Measurements from ENCODE around the gene TMCC3.
"Not testable (repeated sequence)": the region's sequence is repeated elsewhere in the genome, so short reads cannot be mapped to it uniquely, and the experiment has no call there.

Gene TMCC3

DNA sequence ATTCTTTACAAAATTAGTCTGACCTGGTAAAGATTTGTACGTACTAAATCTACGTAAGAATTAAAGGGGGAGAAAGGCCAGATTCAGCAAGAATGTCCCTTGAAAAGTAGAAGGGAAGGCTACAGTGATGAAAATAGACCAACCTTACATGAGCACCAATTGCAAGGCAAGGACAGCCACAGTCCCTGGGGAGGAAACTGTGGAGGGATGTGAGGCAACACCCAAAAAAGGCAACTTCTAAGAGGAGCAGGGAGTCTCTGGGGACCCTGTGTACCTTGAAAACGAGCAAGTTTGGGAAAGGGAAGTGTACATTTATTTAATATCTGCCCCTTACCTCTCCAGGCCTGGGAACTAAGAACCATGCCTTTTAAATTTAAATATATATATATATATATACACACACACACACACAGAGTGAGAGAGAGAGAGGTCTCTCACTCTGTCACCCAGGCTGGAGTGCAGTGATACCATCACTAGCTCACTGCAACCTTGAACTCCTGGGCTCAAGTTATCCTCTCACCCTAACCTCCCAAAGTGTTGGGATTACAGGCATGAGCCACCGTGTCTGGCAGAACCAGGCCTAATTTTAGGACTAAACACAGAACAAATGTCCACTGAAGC is 56.4 kb downstream of the TMCC3 start:
- Histone ChIP-seq H4K20me1 (ENCODE audit: insufficient read depth, low read length) (no peaks in the 10 kb centered on the region), H3K27ac (ENCODE audit: low read depth, low read length, poor library complexity, severe bottlenecking) (no peak overlapping the region), H3K4me3 (ENCODE audit: low read depth, low read length, poor library complexity, severe bottlenecking) (no peak overlapping the region), H3K36me3 (ENCODE audit: insufficient read depth, low read length) (no peaks in the 10 kb centered on the region), H3K9ac (ENCODE audit: low read length) (no peak overlapping the region), H3K27me3 (ENCODE audit: insufficient read depth, low read length) (no peaks in the 10 kb centered on the region), H3K9me2 (ENCODE audit: low read depth, low read length) (no peaks in the 10 kb centered on the region), H3F3A (ENCODE audit: insufficient read depth, low read length) (no peaks in the 10 kb centered on the region), H3K4me2 (ENCODE audit: low read length) (no peak overlapping the region), H3K79me2 (ENCODE audit: insufficient read depth, low read length) (no peaks in the 10 kb centered on the region), H2AFZ (ENCODE audit: low read length) (no peak overlapping the region), H3K9me3 (ENCODE audit: low read length) (no peaks in the 10 kb centered on the region), H3K4me1 (ENCODE audit: insufficient read depth, low read length, severe bottlenecking) (no peaks in the 10 kb centered on the region)
- TF ChIP-seq EZH2 (IDR thresholded peaks at IDR 0.05; ENCODE audit: borderline replicate concordance, low read length) (no peak), CTCF (IDR thresholded peaks at IDR 0.05; ENCODE audit: low read length) (no peak)

DNA sequence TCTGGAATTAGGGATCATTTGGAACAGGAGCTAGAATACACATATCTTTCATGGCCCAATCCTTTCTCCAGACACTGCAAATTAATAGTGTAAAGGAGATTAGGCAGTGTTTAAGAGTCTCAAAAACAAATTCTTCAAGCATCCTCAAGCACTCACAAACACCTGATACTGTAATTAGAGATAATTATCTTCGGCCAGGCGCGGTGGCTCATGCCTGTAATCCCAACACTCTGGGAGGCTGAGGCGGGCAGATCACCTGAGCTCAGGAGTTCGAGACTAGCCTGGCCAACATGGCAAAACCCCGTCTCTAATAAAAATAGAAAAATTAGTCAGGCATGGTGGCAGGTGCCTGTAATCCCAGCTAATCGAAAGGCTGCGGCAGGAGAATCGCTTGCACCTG is 57.6 kb downstream of the TMCC3 start:
- not testable (repeated sequence) for H3F3A ChIP-seq (ENCODE audit: insufficient read depth, low read length); H3K79me2 ChIP-seq (ENCODE audit: insufficient read depth, low read length); H3K36me3 ChIP-seq (ENCODE audit: insufficient read depth, low read length); H3K4me2 ChIP-seq (ENCODE audit: low read length); H3K9me2 ChIP-seq (ENCODE audit: low read depth, low read length); H2AFZ ChIP-seq (ENCODE audit: low read length); H3K27me3 ChIP-seq (ENCODE audit: insufficient read depth, low read length); H3K9me3 ChIP-seq (ENCODE audit: low read length); H4K20me1 ChIP-seq (ENCODE audit: insufficient read depth, low read length); H3K4me1 ChIP-seq (ENCODE audit: insufficient read depth, low read length, severe bottlenecking); H3K9ac ChIP-seq (ENCODE audit: low read length); H3K27ac ChIP-seq (ENCODE audit: low read depth, low read length, poor library complexity, severe bottlenecking); H3K4me3 ChIP-seq (ENCODE audit: low read depth, low read length, poor library complexity, severe bottlenecking)

GRCh38 chr12:94592080-94592479 is 58.3 kb downstream of the TMCC3 start:
- Histone ChIP-seq H4K20me1 (ENCODE audit: insufficient read depth, low read length) (no peaks in the 10 kb centered on the region), H3K9ac (ENCODE audit: low read length) (no peak overlapping the region), H3K36me3 (ENCODE audit: insufficient read depth, low read length) (no peaks in the 10 kb centered on the region), H3K4me3 (ENCODE audit: low read depth, low read length, poor library complexity, severe bottlenecking) (no peak overlapping the region), H2AFZ (ENCODE audit: low read length) (no peak overlapping the region), H3K79me2 (ENCODE audit: insufficient read depth, low read length) (no peaks in the 10 kb centered on the region), H3K9me3 (ENCODE audit: low read length) (no peaks in the 10 kb centered on the region), H3K4me1 (ENCODE audit: insufficient read depth, low read length, severe bottlenecking) (no peaks in the 10 kb centered on the region), H3K4me2 (ENCODE audit: low read length) (no peak overlapping the region), H3K9me2 (ENCODE audit: low read depth, low read length) (no peaks in the 10 kb centered on the region), H3K27me3 (ENCODE audit: insufficient read depth, low read length) (0 out of 2 replicates have a peak, but pooled peaks cover 4% of the 10 kb centered on the region), H3K27ac (ENCODE audit: low read depth, low read length, poor library complexity, severe bottlenecking) (no peak overlapping the region), H3F3A (ENCODE audit: insufficient read depth, low read length) (no peaks in the 10 kb centered on the region)
- TF ChIP-seq EZH2 (IDR thresholded peaks at IDR 0.05; ENCODE audit: borderline replicate concordance, low read length) (no peak), CTCF (IDR thresholded peaks at IDR 0.05; ENCODE audit: low read length) (no peak)

DNA sequence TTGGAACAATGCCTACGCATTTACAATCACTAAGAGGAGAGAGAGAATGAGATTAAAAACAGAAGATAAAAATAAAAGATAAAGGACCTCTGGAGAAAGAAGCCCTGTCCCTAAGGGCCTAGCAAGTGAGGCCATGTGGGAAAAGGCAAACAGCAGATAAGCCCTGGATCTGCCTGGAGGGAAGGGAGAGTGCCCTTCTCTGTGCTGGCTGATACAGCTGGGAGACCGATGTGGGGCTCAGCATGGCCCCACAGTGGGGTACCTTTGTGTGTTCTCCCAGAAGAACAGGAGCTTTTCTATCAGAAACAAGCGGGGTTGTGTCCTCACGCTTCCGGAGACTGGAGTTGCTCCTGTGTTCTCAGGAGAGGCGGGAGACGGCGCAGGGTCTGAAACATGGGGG is 59.9 kb downstream of the TMCC3 start:
- Histone ChIP-seq H3K27ac (ENCODE audit: low read depth, low read length, poor library complexity, severe bottlenecking) (no peak overlapping the region), H3K9me2 (ENCODE audit: low read depth, low read length) (no peaks in the 10 kb centered on the region), H2AFZ (ENCODE audit: low read length) (no peak overlapping the region), H3K9ac (ENCODE audit: low read length) (no peak overlapping the region), H3K4me1 (ENCODE audit: insufficient read depth, low read length, severe bottlenecking) (no peaks in the 10 kb centered on the region), H3K9me3 (ENCODE audit: low read length) (no peaks in the 10 kb centered on the region), H3K36me3 (ENCODE audit: insufficient read depth, low read length) (no peaks in the 10 kb centered on the region), H3K4me2 (ENCODE audit: low read length) (no peak overlapping the region), H3K4me3 (ENCODE audit: low read depth, low read length, poor library complexity, severe bottlenecking) (no peak overlapping the region), H3K79me2 (ENCODE audit: insufficient read depth, low read length) (no peaks in the 10 kb centered on the region), H3F3A (ENCODE audit: insufficient read depth, low read length) (no peaks in the 10 kb centered on the region), H4K20me1 (ENCODE audit: insufficient read depth, low read length) (no peaks in the 10 kb centered on the region), H3K27me3 (ENCODE audit: insufficient read depth, low read length) (0 out of 2 replicates have a peak, but pooled peaks cover 4% of the 10 kb centered on the region)
- TF ChIP-seq EZH2 (IDR thresholded peaks at IDR 0.05; ENCODE audit: borderline replicate concordance, low read length) (no peak), CTCF (IDR thresholded peaks at IDR 0.05; ENCODE audit: low read length) (no peak)

Data from OCI-LY1 (cell line).